ENCODE data around the gene FBLL1. TPM values are rescaled to one million over a fixed set of nuclear protein-coding genes. Genes with fewer than 3 reads are reported as not detected.

FBLL1 gene
- total RNA-seq, result not detected
- not detected for polyA plus RNA-seq

- H3K9me3 ChIP-seq (ENCODE audit: low read length), result no peaks in the 10 kb centered on the region
- Mint-ChIP-seq H3K4me1 (peaks cover 8 to 15% (median 9%) of the 10 kb centered on the region in 3 donors), H3K36me3 (no peaks in the 10 kb centered on the region), H3K27me3 (peaks cover 37 to 51% of the 10 kb centered on the region in 2 donors), H3K4me3 (peak within 1 kb of the TSS in 6 of 7 donors; percentile 50 to 81 (median 68)), H3K27ac (no peak within 1 kb of the TSS), H3K9me3 (peaks cover 0 to 6% (median 0%) of the 10 kb centered on the region in 5 donors)
- peak within 1 kb of the TSS; percentile 32 for H3K4me3 ChIP-seq (ENCODE audit: low read length)
- ChIA-PET POLR2A (no interaction called here), CTCF (no interaction called here)
- peaks cover 18% of the 10 kb centered on the region for H3K27me3 ChIP-seq (ENCODE audit: insufficient read depth, low read length, poor library complexity, severe bottlenecking)
- no peak within 1 kb of the TSS for H3K27ac ChIP-seq (ENCODE audit: low read depth, low read length)
- no peaks in the 10 kb centered on the region for H3K36me3 ChIP-seq (ENCODE audit: insufficient read depth, low read length)
- no peaks in the 10 kb centered on the region for H3K4me1 ChIP-seq (ENCODE audit: insufficient read depth, low read length)
- DNase-seq, result peak in 2 of 5 donors; percentile 21 to 47
These were observed at the start of gene FBLL1 for GRCh38 chr5:168528521-168529373. FBLL1 (plus strand) TSS chr5:168529305; CDS start chr5:168529505, 200 bp downstream.

GRCh38 chr5:168480601-168481000 lies 48.5 kb upstream of the FBLL1 start:
- ChIA-PET POLR2A (no interaction called here), CTCF (no interaction called here)
- H3K4me1 Mint-ChIP-seq, result peaks cover 7 to 22% (median 21%) of the 10 kb centered on the region in 3 donors
- H3K27me3 ChIP-seq (ENCODE audit: insufficient read depth, low read length, poor library complexity, severe bottlenecking), result no peaks in the 10 kb centered on the region
- DNase-seq, result no peak
- H3K27me3 Mint-ChIP-seq, result peaks cover 3 to 6% of the 10 kb centered on the region in 2 donors
- peaks cover under 1% of the 10 kb centered on the region for H3K4me1 ChIP-seq (ENCODE audit: insufficient read depth, low read length)
- no peak overlapping the region for H3K4me3 ChIP-seq (ENCODE audit: low read length)
- no peak overlapping the region for H3K4me3 Mint-ChIP-seq
- no peaks in the 10 kb centered on the region for H3K36me3 ChIP-seq (ENCODE audit: insufficient read depth, low read length)
- H3K9me3 Mint-ChIP-seq, result no peaks in the 10 kb centered on the region
- H3K27ac Mint-ChIP-seq, result no peak overlapping the region
- no peak overlapping the region for H3K27ac ChIP-seq (ENCODE audit: low read depth, low read length)
- H3K36me3 Mint-ChIP-seq, result no peaks in the 10 kb centered on the region
- H3K9me3 ChIP-seq (ENCODE audit: low read length), result no peaks in the 10 kb centered on the region

- Mint-ChIP-seq H3K27ac (peak overlapping the region in 6 of 8 donors; percentile 15 to 74 (median 32)), H3K36me3 (peaks cover 0 to 5% (median 0%) of the 10 kb centered on the region in 3 donors), H3K9me3 (no peaks in the 10 kb centered on the region), H3K27me3 (peaks cover 3 to 6% of the 10 kb centered on the region in 2 donors), H3K4me1 (peaks cover 14 to 29% (median 29%) of the 10 kb centered on the region in 3 donors), H3K4me3 (peak overlapping the region in 6 of 7 donors; percentile 2 to 67 (median 29))
- DNase-seq, result no peak
- Histone ChIP-seq H3K27ac (ENCODE audit: low read depth, low read length) (no peak overlapping the region), H3K36me3 (ENCODE audit: insufficient read depth, low read length) (no peaks in the 10 kb centered on the region), H3K27me3 (ENCODE audit: insufficient read depth, low read length, poor library complexity, severe bottlenecking) (no peaks in the 10 kb centered on the region), H3K4me3 (ENCODE audit: low read length) (no peak overlapping the region), H3K4me1 (ENCODE audit: insufficient read depth, low read length) (peaks cover 5% of the 10 kb centered on the region), H3K9me3 (ENCODE audit: low read length) (no peaks in the 10 kb centered on the region)
- POLR2A ChIA-PET, result interaction anchor here (0.5 kb wide), 1 partner anchor 8 kb away, joined by 8 read pairs; no protein-coding TSS in a partner anchor
- CTCF ChIA-PET, result no interaction called here
These were observed 47.7 kb upstream of the FBLL1 start for GRCh38 chr5:168481330-168481788.

GRCh38 chr5:168482361-168482760 lies 46.7 kb upstream of the FBLL1 start:
- no peak for DNase-seq
- Histone ChIP-seq H3K27ac (ENCODE audit: low read depth, low read length) (no peak overlapping the region), H3K9me3 (ENCODE audit: low read length) (no peaks in the 10 kb centered on the region), H3K4me3 (ENCODE audit: low read length) (no peak overlapping the region), H3K27me3 (ENCODE audit: insufficient read depth, low read length, poor library complexity, severe bottlenecking) (no peaks in the 10 kb centered on the region), H3K36me3 (ENCODE audit: insufficient read depth, low read length) (no peaks in the 10 kb centered on the region), H3K4me1 (ENCODE audit: insufficient read depth, low read length) (peaks cover 7% of the 10 kb centered on the region)
- ChIA-PET CTCF (no interaction called here), POLR2A (no interaction called here)
- H3K4me1 Mint-ChIP-seq, result peaks cover 22 to 39% (median 39%) of the 10 kb centered on the region in 3 donors
- H3K27ac Mint-ChIP-seq, result no peak overlapping the region
- peak overlapping the region in 3 of 7 donors; percentile 26 to 67 (median 27) for H3K4me3 Mint-ChIP-seq
- H3K36me3 Mint-ChIP-seq, result peaks cover 0 to 13% (median 0%) of the 10 kb centered on the region in 3 donors
- H3K9me3 Mint-ChIP-seq, result no peaks in the 10 kb centered on the region
- H3K27me3 Mint-ChIP-seq, result peaks cover 3 to 6% of the 10 kb centered on the region in 2 donors

- H3K27ac ChIP-seq (ENCODE audit: low read depth, low read length), result peak within 1 kb of the TSS; percentile 82
- ChIA-PET POLR2A (no interaction called here), CTCF (interaction anchor here (0.9 to 1.7 kb wide), 2 partner anchors 11 to 33 kb away, joined by 3 read pairs; no protein-coding TSS in a partner anchor)
- H3K4me3 Mint-ChIP-seq, result peak within 1 kb of the TSS; percentile 96 to 100 (median 100)
- H3K27me3 Mint-ChIP-seq, result peaks cover 0 to 3% of the 10 kb centered on the region in 2 donors
- H3K4me3 ChIP-seq (ENCODE audit: low read length), result peak within 1 kb of the TSS; percentile 94
- H3K36me3 ChIP-seq (ENCODE audit: insufficient read depth, low read length), result peaks cover 19% of the 10 kb centered on the region
- no peaks in the 10 kb centered on the region for H3K9me3 Mint-ChIP-seq
- peak within 1 kb of the TSS; percentile 89 to 98 (median 97) for H3K27ac Mint-ChIP-seq
- H3K27me3 ChIP-seq (ENCODE audit: insufficient read depth, low read length, poor library complexity, severe bottlenecking), result no peaks in the 10 kb centered on the region
- peak; percentile 77 to 89 (median 85) for DNase-seq
- peaks cover 35 to 61% (median 58%) of the 10 kb centered on the region in 3 donors for H3K4me1 Mint-ChIP-seq
- peaks cover 0 to 42% (median 11%) of the 10 kb centered on the region in 3 donors for H3K36me3 Mint-ChIP-seq
- H3K4me1 ChIP-seq (ENCODE audit: insufficient read depth, low read length), result peaks cover 11% of the 10 kb centered on the region
- H3K9me3 ChIP-seq (ENCODE audit: low read length), result no peaks in the 10 kb centered on the region
These were observed 42.8 kb upstream of the FBLL1 start, which contains the start of gene RARS1 for GRCh38 chr5:168486136-168486879. RARS1 (plus strand) TSS chr5:168486471; CDS start chr5:168486499, 28 bp downstream.

- H3K27me3 ChIP-seq (ENCODE audit: insufficient read depth, low read length, poor library complexity, severe bottlenecking), result no peaks in the 10 kb centered on the region
- no peak overlapping the region for H3K27ac ChIP-seq (ENCODE audit: low read depth, low read length)
- DNase-seq, result no peak
- H3K36me3 ChIP-seq (ENCODE audit: insufficient read depth, low read length), result peaks cover 32% of the 10 kb centered on the region
- Mint-ChIP-seq H3K4me3 (peak overlapping the region in 1 of 7 donors; percentile 84), H3K27ac (peak overlapping the region in 3 of 8 donors; percentile 0 to 64 (median 50)), H3K36me3 (peaks cover 0 to 69% (median 22%) of the 10 kb centered on the region in 3 donors), H3K4me1 (peaks cover 39 to 60% (median 50%) of the 10 kb centered on the region in 3 donors), H3K9me3 (no peaks in the 10 kb centered on the region), H3K27me3 (no peaks in the 10 kb centered on the region)
- H3K4me3 ChIP-seq (ENCODE audit: low read length), result no peak overlapping the region
- peaks cover 11% of the 10 kb centered on the region for H3K4me1 ChIP-seq (ENCODE audit: insufficient read depth, low read length)
- POLR2A ChIA-PET, result interaction anchor here (0.7 kb wide), 1 partner anchor 8 kb away, joined by 8 read pairs; no protein-coding TSS in a partner anchor
- H3K9me3 ChIP-seq (ENCODE audit: low read length), result no peaks in the 10 kb centered on the region
- CTCF ChIA-PET, result no interaction called here
These were observed 40.0 kb upstream of the FBLL1 start for GRCh38 chr5:168489059-168489458.

GRCh38 chr5:168494057-168494555 lies 35.0 kb upstream of the FBLL1 start:
- Mint-ChIP-seq H3K4me1 (peaks cover 12 to 26% (median 20%) of the 10 kb centered on the region in 3 donors), H3K27me3 (no peaks in the 10 kb centered on the region), H3K4me3 (no peak overlapping the region), H3K9me3 (no peaks in the 10 kb centered on the region), H3K36me3 (peaks cover 0 to 91% (median 38%) of the 10 kb centered on the region in 3 donors), H3K27ac (no peak overlapping the region)
- POLR2A ChIA-PET, result no interaction called here
- H3K27ac ChIP-seq (ENCODE audit: low read depth, low read length), result no peak overlapping the region
- H3K4me1 ChIP-seq (ENCODE audit: insufficient read depth, low read length), result no peaks in the 10 kb centered on the region
- H3K4me3 ChIP-seq (ENCODE audit: low read length), result no peak overlapping the region
- no peaks in the 10 kb centered on the region for H3K9me3 ChIP-seq (ENCODE audit: low read length)
- H3K36me3 ChIP-seq (ENCODE audit: insufficient read depth, low read length), result peaks cover 45% of the 10 kb centered on the region
- CTCF ChIA-PET, result no interaction called here
- H3K27me3 ChIP-seq (ENCODE audit: insufficient read depth, low read length, poor library complexity, severe bottlenecking), result no peaks in the 10 kb centered on the region
- no peak for DNase-seq

Data from CD8-positive, alpha-beta memory T cell (primary cell).